NAMALWA (cell line): ENCODE data around the gene ZNF892.
"Not testable (repeated sequence)": the region's sequence is repeated elsewhere in the genome, so short reads cannot be mapped to it uniquely, and the experiment has no call there.

Experiments used
- DNase-seq: peaks from one replicate; pipeline ENCODE4 v3.0.0-alpha.2; 2015; ENCODE audit warnings: low spot score

Gene ZNF892

GRCh38 chr2:95231723-95232122, 24.4 kb downstream of the ZNF892 start:
- peak; percentile 72 for DNase-seq

- no peak for DNase-seq
Measured at GRCh38 chr2:95232232-95232631, 24.9 kb downstream of the ZNF892 start.

GRCh38 chr2:95234286-95234785, 27.0 kb downstream of the ZNF892 start:
- no peak for DNase-seq

- no peak for DNase-seq
Measured at GRCh38 chr2:95234816-95235215, 27.5 kb downstream of the ZNF892 start.

GRCh38 chr2:95238131-95238530, 30.8 kb downstream of the ZNF892 start:
- no peak for DNase-seq

- no peak for DNase-seq
Measured at GRCh38 chr2:95240091-95240490, 32.8 kb downstream of the ZNF892 start.

- DNase-seq, result no peak
Measured at GRCh38 chr2:95240556-95240955, 33.2 kb downstream of the ZNF892 start.

- DNase-seq, result not testable (repeated sequence)
Measured at GRCh38 chr2:95242084-95242483, 34.8 kb downstream of the ZNF892 start.
